WERI-Rb-1 (cell line): ENCODE results near the gene TNFRSF21.

ENCODE experiments used
- DNase-seq: peaks from one replicate; pipeline ENCODE4 v3.0.0-alpha.2; 2020
- H3K27ac ChIP-seq: fragments of 250-450 bp; sonication (Bioruptor Pico); 2 replicates; pipeline ENCODE4 v1.5.1; 2020; ENCODE audit warnings: mild to moderate bottlenecking, moderate library complexity
- H3K27me3 ChIP-seq: fragments of 250-450 bp; sonication (Bioruptor Pico); 2 replicates; pipeline ENCODE4 v1.5.1; 2021; ENCODE audit warnings: mild to moderate bottlenecking, low read depth, moderate library complexity; ENCODE audit not compliant: insufficient read depth, severe bottlenecking
- H3K36me3 ChIP-seq: fragments of 250-450 bp; sonication (Bioruptor Pico); 2 replicates; pipeline ENCODE4 v1.5.1; 2020; ENCODE audit warnings: mild to moderate bottlenecking, moderate library complexity
- H3K4me3 ChIP-seq: 2 replicates; pipeline ENCODE4 v1.5.1; 2011; ENCODE audit warnings: low read depth, mild to moderate bottlenecking, control low read depth, low read length
- H3K9me3 ChIP-seq: fragments of 250-450 bp; sonication (Bioruptor Pico); 2 replicates; pipeline ENCODE4 v1.5.1; 2021; ENCODE audit warnings: mild to moderate bottlenecking, moderate library complexity; ENCODE audit not compliant: severe bottlenecking
- TF ChIP-seq, protein P1 (sequence below): IDR thresholded peaks from 2 replicates; pipeline ENCODE4 v1.5.1; 2011; ENCODE audit warnings: low read depth, mild to moderate bottlenecking, control low read depth, inconsistent platforms, low read length

The TNFRSF21 gene

DNA sequence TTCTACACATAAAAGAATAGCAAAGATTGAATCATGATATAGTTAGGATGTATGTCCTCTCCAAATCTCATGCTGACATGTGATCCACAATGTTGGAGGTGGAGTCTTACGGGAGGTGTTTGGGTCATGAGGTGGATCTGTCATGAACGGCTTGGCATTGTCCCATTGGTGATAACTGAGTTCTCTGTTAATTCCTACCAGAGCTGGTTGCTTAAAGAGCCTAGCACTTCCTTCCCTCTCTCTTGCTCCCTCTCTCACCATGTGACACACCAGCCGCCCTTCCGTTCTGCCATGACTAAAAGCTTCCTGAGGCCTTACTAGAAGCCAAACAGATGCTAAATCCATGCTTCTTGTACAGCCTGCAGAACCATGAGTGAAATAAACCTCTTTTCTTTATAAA lies 8.3 kb downstream of the TNFRSF21 start:
- Histone ChIP-seq H3K4me3 (no peak overlapping the region), H3K27ac (no peak overlapping the region), H3K9me3 (no peaks in the 10 kb centered on the region), H3K36me3 (peaks cover 7% of the 10 kb centered on the region; the same call in 1 of the 2 replicates), H3K27me3 (no peaks in the 10 kb centered on the region)
- DNase-seq = no peak
- TF ChIP-seq, protein P1, sequence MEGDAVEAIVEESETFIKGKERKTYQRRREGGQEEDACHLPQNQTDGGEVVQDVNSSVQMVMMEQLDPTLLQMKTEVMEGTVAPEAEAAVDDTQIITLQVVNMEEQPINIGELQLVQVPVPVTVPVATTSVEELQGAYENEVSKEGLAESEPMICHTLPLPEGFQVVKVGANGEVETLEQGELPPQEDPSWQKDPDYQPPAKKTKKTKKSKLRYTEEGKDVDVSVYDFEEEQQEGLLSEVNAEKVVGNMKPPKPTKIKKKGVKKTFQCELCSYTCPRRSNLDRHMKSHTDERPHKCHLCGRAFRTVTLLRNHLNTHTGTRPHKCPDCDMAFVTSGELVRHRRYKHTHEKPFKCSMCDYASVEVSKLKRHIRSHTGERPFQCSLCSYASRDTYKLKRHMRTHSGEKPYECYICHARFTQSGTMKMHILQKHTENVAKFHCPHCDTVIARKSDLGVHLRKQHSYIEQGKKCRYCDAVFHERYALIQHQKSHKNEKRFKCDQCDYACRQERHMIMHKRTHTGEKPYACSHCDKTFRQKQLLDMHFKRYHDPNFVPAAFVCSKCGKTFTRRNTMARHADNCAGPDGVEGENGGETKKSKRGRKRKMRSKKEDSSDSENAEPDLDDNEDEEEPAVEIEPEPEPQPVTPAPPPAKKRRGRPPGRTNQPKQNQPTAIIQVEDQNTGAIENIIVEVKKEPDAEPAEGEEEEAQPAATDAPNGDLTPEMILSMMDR = no peak

DNA sequence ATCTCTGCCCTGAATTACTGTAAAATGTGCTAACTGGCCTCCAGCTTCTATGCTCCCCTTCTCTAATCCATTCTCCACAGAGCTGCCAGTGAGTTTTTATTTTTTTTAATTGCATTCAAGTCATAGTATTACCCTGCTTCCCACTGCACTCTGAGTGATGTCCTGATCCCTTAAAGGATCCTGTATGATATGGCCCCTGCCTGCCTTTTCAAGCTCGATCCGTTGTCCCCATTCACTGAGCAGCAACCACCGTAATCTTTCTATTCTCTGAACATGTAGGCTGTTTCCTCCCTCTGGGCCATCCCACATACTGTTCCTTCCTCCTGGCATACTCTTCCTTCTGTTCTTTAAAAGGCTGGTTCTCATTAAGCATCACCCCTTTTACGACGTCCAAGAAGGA lies 9.3 kb downstream of the TNFRSF21 start:
- H3K36me3 ChIP-seq = peaks cover 3% of the 10 kb centered on the region; the same call in 1 of the 2 replicates
- DNase-seq = no peak
- no peak overlapping the region for H3K4me3 ChIP-seq
- H3K9me3 ChIP-seq = no peaks in the 10 kb centered on the region
- TF ChIP-seq, protein P1 = no peak
- no peaks in the 10 kb centered on the region for H3K27me3 ChIP-seq
- no peak overlapping the region for H3K27ac ChIP-seq

DNA sequence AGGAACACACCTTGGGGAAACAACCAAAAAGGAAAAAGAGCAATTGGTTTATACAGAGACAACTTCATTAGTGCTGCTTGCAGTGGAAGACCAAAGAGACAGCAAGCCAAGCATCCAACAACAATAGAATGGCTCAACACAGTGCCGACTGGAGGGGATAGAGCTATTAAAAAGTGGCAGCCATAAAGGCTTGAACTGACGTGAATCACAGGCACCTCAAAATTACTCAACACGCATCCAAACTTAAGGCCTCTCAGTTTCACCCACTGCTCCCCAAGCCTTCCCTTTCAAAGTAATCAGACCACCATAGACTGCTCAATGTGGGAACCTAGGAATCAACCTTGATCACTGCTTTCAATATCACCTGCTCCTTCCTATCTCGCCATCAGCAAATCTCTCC lies 9.7 kb downstream of the TNFRSF21 start:
- Histone ChIP-seq H3K36me3 (peaks cover 3% of the 10 kb centered on the region; the same call in 1 of the 2 replicates), H3K9me3 (no peaks in the 10 kb centered on the region), H3K4me3 (no peak overlapping the region), H3K27me3 (no peaks in the 10 kb centered on the region), H3K27ac (no peak overlapping the region)
- no peak for DNase-seq
- TF ChIP-seq, protein P1 = no peak

DNA sequence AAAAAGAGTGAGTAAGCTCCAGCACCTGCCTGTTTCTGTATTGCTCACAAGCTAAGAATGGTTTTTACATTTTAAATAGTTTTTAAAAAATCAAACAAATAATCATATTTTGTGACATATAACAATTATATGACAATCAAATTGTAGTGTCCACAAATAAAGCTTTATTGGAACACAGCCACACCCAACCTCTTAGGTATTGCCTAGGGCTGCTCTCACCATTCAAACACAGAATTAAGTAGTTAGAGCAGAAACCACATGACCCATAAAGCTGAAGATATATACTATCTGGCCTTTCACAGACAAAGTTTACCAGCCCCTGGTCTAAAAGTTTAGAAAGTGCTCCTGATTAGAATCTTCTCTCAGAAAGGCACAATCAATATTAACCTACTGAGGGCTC lies 11.2 kb downstream of the TNFRSF21 start:
- DNase-seq = no peak
- H3K36me3 ChIP-seq = peaks cover 3% of the 10 kb centered on the region; the same call in 1 of the 2 replicates
- H3K4me3 ChIP-seq = no peak overlapping the region
- H3K27me3 ChIP-seq = no peaks in the 10 kb centered on the region
- TF ChIP-seq, protein P1 = no peak
- H3K27ac ChIP-seq = no peak overlapping the region
- no peaks in the 10 kb centered on the region for H3K9me3 ChIP-seq

DNA sequence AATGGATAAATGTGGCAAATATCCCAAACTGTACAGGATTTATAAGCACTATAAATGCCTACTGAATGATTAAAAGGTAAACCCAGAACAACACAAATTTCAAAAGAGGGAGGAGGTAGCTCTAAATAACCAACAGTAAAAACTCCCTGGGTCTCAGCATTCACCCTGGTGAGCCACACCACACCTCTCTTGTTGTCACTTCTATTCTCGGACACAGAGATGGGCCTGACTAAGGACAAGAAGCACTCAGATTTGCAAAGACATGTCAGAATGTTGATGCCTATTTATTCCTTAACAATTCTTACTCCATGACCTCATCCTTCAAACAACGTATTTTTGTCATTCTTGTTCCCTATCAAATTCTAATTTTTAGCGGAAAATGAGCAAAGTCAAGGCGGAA lies 14.7 kb downstream of the TNFRSF21 start:
- Histone ChIP-seq H3K27me3 (no peaks in the 10 kb centered on the region), H3K27ac (no peak overlapping the region), H3K36me3 (no peaks in the 10 kb centered on the region), H3K4me3 (no peak overlapping the region), H3K9me3 (no peaks in the 10 kb centered on the region)
- DNase-seq = no peak
- TF ChIP-seq, protein P1 = no peak

DNA sequence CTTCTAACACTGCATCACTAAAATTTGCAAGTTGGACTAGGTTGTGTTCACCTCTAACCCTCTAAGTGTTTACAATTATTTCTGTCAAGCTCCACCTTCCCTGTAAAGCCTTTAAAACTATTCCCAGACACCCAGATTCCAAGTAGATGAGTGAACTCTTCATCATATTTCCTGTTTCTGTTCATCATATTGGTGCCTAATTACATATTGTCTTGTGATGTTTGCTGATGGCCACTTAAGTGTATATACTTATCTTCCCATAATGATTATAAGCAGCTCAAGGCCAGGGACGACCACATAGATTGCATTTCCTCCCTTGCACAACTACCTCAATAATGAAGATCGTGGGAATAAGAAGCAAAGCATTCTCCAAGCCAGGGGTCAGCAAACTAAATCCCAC lies 16.8 kb downstream of the TNFRSF21 start:
- H3K27me3 ChIP-seq = no peaks in the 10 kb centered on the region
- DNase-seq = no peak
- no peaks in the 10 kb centered on the region for H3K9me3 ChIP-seq
- no peaks in the 10 kb centered on the region for H3K36me3 ChIP-seq
- H3K4me3 ChIP-seq = no peak overlapping the region
- no peak overlapping the region for H3K27ac ChIP-seq
- TF ChIP-seq, protein P1 = no peak
